K562 (cell line): ENCODE results near the gene KCTD6. TPM values are rescaled to one million over a fixed set of nuclear protein-coding genes. Genes with fewer than 3 reads are reported as not detected.

ENCODE experiments used
- HSF4 ChIP-seq: fragments of 250-450 bp; sonication (Bioruptor Pico); IDR thresholded peaks from 2 replicates; pipeline ENCODE4 v2.1.2; 2022; ENCODE audit warnings: mild to moderate bottlenecking, moderate library complexity, borderline replicate concordance
- MEF2D ChIP-seq: conservative IDR thresholded peaks from 2 replicates; pipeline ENCODE4 v1.6.1; 2016; ENCODE audit warnings: low read depth, missing genetic modification characterization, missing compliant biosample characterization
- NCOA1 ChIP-seq: fragments of 450-650 bp; IDR thresholded peaks from 2 replicates; pipeline ENCODE4 v1.6.1; 2016; ENCODE audit warnings: low read depth
- NR2C1 ChIP-seq, 2 experiments: fragments of 450-650 bp; IDR thresholded peaks; 2 replicates each; pipeline ENCODE4 v1.6.1; 2017; ENCODE audit warnings: mild to moderate bottlenecking in 2 of 2, antibody characterized with exemption in 1 of 2, inconsistent platforms in 1 of 2, missing compliant biosample characterization in 1 of 2, missing genetic modification characterization in 1 of 2
- SIN3A ChIP-seq, 2 experiments: fragments of 150-350 bp in 1 of 2; IDR thresholded peaks; 2 replicates each; pipeline ENCODE4 v1.6.1; 2011 to 2016; ENCODE audit warnings: borderline replicate concordance in 2 of 2, low read depth in 2 of 2, low read length in 2 of 2, mild to moderate bottlenecking in 2 of 2, moderate library complexity in 2 of 2; ENCODE audit not compliant: control insufficient read depth in 1 of 2
- STAG1 ChIP-seq: sonication (generic); formaldehyde crosslinking; IDR thresholded peaks from 2 replicates; pipeline ENCODE4 v1.5.0; 2020; ENCODE audit warnings: missing genetic modification reagents, borderline replicate concordance
- SUPT5H ChIP-seq: fragments of 450-650 bp; IDR thresholded peaks from 2 replicates; pipeline ENCODE4 v1.6.1; 2016
- XRCC3 ChIP-seq: fragments of 450-650 bp; IDR thresholded peaks from 2 replicates; pipeline ENCODE4 v1.6.1; 2017; ENCODE audit warnings: mild to moderate bottlenecking, moderate library complexity
- polyA plus RNA-seq, 8 experiments: library from polyadenylated mRNA; depleted of rRNA in 4 of 8; stranded (reverse) in 5 of 8; unstranded in 3 of 8; fragments of >200 nt; fragmentation: Nextera tagmentation in 2 of 8; fragmentation: Illumina TruSeq in 1 of 8; extraction: Ambion mirVana in 2 of 8; extraction: Trizol in 1 of 8; gene quantifications; 2 replicates each; pipeline versions ENCODE4 v1.2.1 to v1.2.3, GENCODE V29; 2011 to 2014; ENCODE audit warnings: inconsistent platforms in 1 of 8, missing spikeins in 1 of 8
- total RNA-seq, 7 experiments: library from RNA; depleted of rRNA in 6 of 7; stranded (reverse); fragments of >200 nt in 6 of 7; fragmentation: Illumina TruSeq in 2 of 7; extraction: Trizol in 2 of 7; gene quantifications; 2 replicates each; pipeline versions ENCODE4 v1.2.1 to v1.2.3, GENCODE V29; 2011 to 2021; ENCODE audit warnings: low replicate concordance in 1 of 7
- TF ChIP-seq, protein P1 (sequence below): sonication (generic); formaldehyde crosslinking; IDR thresholded peaks from 2 replicates; pipeline ENCODE4 v1.8.0; 2022; ENCODE audit warnings: missing genetic modification reagents, mild to moderate bottlenecking, borderline replicate concordance
- TF ChIP-seq, protein P2 (sequence below): fragments of 200-800 bp; sonication (Bioruptor generic); IDR thresholded peaks from 2 replicates; pipeline ENCODE4 v1.6.1; 2016; ENCODE audit warnings: missing genetic modification characterization, missing compliant biosample characterization

Gene KCTD6
- total and polyA plus RNA-seq, 9 of the 15 experiments (the other 6 are each of a cell fraction or from before 2014, with no cell fraction given): 2.1 to 5.9 (median 4.5) TPM

DNA sequence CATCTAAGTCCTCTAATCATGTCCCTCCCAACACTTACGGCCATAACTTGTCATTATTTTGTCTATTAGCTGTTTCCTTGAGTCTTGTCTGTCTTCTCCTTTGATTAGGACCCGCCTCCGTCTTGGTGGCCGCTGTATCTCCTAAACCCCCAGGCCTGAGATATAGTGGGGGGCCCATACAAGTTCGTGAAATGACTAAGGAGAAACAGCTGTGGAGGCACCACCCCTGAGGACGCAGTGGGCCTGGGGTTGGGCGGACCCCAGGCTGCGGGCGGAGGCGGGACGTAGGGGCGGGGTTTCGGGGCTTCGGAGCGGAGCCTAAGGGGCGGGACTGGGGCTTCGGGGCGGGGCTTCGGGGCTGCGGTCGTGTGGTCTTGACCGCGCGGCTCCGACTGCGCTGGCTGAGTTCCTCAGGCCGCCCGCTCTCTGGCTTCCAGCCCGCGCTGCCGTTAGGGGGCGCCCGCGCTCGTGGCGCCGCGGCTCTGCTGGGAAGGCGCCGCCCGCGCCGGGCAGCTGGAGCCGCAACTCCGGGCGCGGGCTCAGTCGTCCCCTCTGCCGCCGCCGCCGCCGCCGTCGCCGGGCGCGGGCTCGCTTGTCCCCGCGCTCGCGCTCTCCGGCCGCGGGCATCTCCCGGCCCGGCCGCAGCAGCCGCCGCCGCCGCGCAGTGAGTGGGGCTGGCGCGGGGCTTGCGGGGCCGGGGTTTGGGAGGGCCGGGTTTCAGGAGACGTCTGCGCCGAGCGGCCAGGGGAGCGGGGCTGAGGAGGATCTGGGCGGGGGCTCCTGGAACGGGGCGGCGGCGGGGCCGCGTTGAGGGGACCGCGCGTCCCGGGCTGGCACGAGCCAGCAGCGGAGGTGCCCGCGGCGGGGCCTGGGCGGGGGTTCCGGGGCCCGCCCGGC is at the start of gene KCTD6 (continued):
- TF ChIP-seq XRCC3 (no peak), MEF2D (no peak), SIN3A (IDR thresholded peaks at IDR 0.05; ENCODE audit: borderline replicate concordance in 2 of 2, control insufficient read depth in 1 of 2, low read depth in 2 of 2, low read length in 2 of 2) (peak in 1 of 2 experiments; percentile 64; a peak in 1 of 4 replicates), SUPT5H (no peak), HSF4 (CRISPR knock-in tag) (no peak), NCOA1 (no peak), STAG1 (CRISPR knock-in tag) (no peak), NR2C1 (IDR thresholded peaks at IDR 0.05) (no peak), NR2C1 (tag; IDR thresholded peaks at IDR 0.05) (no peak)
- TF ChIP-seq, protein P1, sequence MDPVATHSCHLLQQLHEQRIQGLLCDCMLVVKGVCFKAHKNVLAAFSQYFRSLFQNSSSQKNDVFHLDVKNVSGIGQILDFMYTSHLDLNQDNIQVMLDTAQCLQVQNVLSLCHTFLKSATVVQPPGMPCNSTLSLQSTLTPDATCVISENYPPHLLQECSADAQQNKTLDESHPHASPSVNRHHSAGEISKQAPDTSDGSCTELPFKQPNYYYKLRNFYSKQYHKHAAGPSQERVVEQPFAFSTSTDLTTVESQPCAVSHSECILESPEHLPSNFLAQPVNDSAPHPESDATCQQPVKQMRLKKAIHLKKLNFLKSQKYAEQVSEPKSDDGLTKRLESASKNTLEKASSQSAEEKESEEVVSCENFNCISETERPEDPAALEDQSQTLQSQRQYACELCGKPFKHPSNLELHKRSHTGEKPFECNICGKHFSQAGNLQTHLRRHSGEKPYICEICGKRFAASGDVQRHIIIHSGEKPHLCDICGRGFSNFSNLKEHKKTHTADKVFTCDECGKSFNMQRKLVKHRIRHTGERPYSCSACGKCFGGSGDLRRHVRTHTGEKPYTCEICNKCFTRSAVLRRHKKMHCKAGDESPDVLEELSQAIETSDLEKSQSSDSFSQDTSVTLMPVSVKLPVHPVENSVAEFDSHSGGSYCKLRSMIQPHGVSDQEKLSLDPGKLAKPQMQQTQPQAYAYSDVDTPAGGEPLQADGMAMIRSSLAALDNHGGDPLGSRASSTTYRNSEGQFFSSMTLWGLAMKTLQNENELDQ (CRISPR knock-in tag): no peak
- TF ChIP-seq, protein P2, sequence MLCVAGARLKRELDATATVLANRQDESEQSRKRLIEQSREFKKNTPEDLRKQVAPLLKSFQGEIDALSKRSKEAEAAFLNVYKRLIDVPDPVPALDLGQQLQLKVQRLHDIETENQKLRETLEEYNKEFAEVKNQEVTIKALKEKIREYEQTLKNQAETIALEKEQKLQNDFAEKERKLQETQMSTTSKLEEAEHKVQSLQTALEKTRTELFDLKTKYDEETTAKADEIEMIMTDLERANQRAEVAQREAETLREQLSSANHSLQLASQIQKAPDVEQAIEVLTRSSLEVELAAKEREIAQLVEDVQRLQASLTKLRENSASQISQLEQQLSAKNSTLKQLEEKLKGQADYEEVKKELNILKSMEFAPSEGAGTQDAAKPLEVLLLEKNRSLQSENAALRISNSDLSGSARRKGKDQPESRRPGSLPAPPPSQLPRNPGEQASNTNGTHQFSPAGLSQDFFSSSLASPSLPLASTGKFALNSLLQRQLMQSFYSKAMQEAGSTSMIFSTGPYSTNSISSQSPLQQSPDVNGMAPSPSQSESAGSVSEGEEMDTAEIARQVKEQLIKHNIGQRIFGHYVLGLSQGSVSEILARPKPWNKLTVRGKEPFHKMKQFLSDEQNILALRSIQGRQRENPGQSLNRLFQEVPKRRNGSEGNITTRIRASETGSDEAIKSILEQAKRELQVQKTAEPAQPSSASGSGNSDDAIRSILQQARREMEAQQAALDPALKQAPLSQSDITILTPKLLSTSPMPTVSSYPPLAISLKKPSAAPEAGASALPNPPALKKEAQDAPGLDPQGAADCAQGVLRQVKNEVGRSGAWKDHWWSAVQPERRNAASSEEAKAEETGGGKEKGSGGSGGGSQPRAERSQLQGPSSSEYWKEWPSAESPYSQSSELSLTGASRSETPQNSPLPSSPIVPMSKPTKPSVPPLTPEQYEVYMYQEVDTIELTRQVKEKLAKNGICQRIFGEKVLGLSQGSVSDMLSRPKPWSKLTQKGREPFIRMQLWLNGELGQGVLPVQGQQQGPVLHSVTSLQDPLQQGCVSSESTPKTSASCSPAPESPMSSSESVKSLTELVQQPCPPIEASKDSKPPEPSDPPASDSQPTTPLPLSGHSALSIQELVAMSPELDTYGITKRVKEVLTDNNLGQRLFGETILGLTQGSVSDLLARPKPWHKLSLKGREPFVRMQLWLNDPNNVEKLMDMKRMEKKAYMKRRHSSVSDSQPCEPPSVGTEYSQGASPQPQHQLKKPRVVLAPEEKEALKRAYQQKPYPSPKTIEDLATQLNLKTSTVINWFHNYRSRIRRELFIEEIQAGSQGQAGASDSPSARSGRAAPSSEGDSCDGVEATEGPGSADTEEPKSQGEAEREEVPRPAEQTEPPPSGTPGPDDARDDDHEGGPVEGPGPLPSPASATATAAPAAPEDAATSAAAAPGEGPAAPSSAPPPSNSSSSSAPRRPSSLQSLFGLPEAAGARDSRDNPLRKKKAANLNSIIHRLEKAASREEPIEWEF: no peak
